HG02610 (cell line): Measurements from ENCODE around the gene TMEM242.

Source experiments
- ATAC-seq: cut with Tn5 transposase; IDR thresholded peaks from one replicate; pipeline ENCODE4 v1.9.1; 2021; ENCODE audit warnings: mild to moderate bottlenecking, moderate library complexity; ENCODE audit not compliant: unreplicated experiment

Gene TMEM242

GRCh38 chr6:157272866-157273755 lies 50.2 kb downstream of the TMEM242 start:
- ATAC-seq, result no peak

GRCh38 chr6:157272372-157272771 lies 50.9 kb downstream of the TMEM242 start:
- ATAC-seq, result no peak

GRCh38 chr6:157271911-157272310 lies 51.4 kb downstream of the TMEM242 start:
- no peak for ATAC-seq

GRCh38 chr6:157271441-157271840 lies 51.9 kb downstream of the TMEM242 start:
- ATAC-seq, result no peak

- ATAC-seq, result no peak
Measured at GRCh38 chr6:157270916-157271315, 52.4 kb downstream of the TMEM242 start.

- no peak for ATAC-seq
Measured at GRCh38 chr6:157270308-157270707, 53.0 kb downstream of the TMEM242 start.

- no peak for ATAC-seq
Measured at GRCh38 chr6:157269261-157269794, 54.0 kb downstream of the TMEM242 start.

- no peak for ATAC-seq
Measured at GRCh38 chr6:157268835-157269234, 54.5 kb downstream of the TMEM242 start.

GRCh38 chr6:157268396-157268795 lies 54.9 kb downstream of the TMEM242 start:
- ATAC-seq, result no peak

- ATAC-seq, result no peak
Measured at GRCh38 chr6:157267654-157268053, 55.7 kb downstream of the TMEM242 start.

- ATAC-seq, result no peak
Measured at GRCh38 chr6:157267109-157267611, 56.2 kb downstream of the TMEM242 start.

- no peak for ATAC-seq
Measured at GRCh38 chr6:157266274-157267101, 56.8 kb downstream of the TMEM242 start.

GRCh38 chr6:157265635-157266034 lies 57.7 kb downstream of the TMEM242 start:
- ATAC-seq, result no peak

GRCh38 chr6:157265186-157265585 lies 58.1 kb downstream of the TMEM242 start:
- no peak for ATAC-seq

- no peak for ATAC-seq
Measured at GRCh38 chr6:157264701-157265100, 58.6 kb downstream of the TMEM242 start.

- ATAC-seq, result no peak
Measured at GRCh38 chr6:157263881-157264397, 59.4 kb downstream of the TMEM242 start.

- no peak for ATAC-seq
Measured at GRCh38 chr6:157263146-157263545, 60.2 kb downstream of the TMEM242 start.

- ATAC-seq, result no peak
Measured at GRCh38 chr6:157261606-157262005, 61.7 kb downstream of the TMEM242 start.

- ATAC-seq, result no peak
Measured at GRCh38 chr6:157260735-157261410, 62.4 kb downstream of the TMEM242 start.

GRCh38 chr6:157259443-157259842 lies 63.9 kb downstream of the TMEM242 start:
- ATAC-seq, result no peak

- ATAC-seq, result no peak
Measured at GRCh38 chr6:157258878-157259277, 64.4 kb downstream of the TMEM242 start.
